DND-41 (cell line): ENCODE results near the gene MYCBPAP.

Experiments used
- ATAC-seq: fragments of 200-7000 bp; cut with Tn5 transposase; 3 replicates; pipeline ENCODE4 v1.9.1; 2021; ENCODE audit warnings: low read depth; ENCODE audit not compliant: insufficient read depth
- DNase-seq: peaks from one replicate; pipeline ENCODE4 v3.0.0-alpha.2; 2020
- H2AFZ ChIP-seq: 2 replicates; pipeline ENCODE4 v1.6.0; 2012; ENCODE audit warnings: low read depth, low read length
- H3K27ac ChIP-seq: 2 replicates; pipeline ENCODE4 v1.5.1; 2012; ENCODE audit warnings: low read length, inconsistent platforms
- H3K27me3 ChIP-seq: fragments of 200-600 bp; sonication (generic); 2 replicates; pipeline ENCODE4 v1.6.0; 2012; ENCODE audit warnings: low read length, mild to moderate bottlenecking, inconsistent platforms; ENCODE audit not compliant: insufficient read depth, poor library complexity
- H3K36me3 ChIP-seq: 2 replicates; pipeline ENCODE4 v1.5.1; 2012; ENCODE audit warnings: low read length, inconsistent platforms; ENCODE audit not compliant: insufficient read depth
- H3K4me1 ChIP-seq: 2 replicates; pipeline ENCODE4 v1.5.1; 2012; ENCODE audit warnings: mild to moderate bottlenecking, low read length; ENCODE audit not compliant: insufficient read depth
- H3K4me2 ChIP-seq: 2 replicates; pipeline ENCODE4 v1.6.0; 2012; ENCODE audit warnings: mild to moderate bottlenecking, moderate library complexity, low read length, inconsistent platforms; ENCODE audit not compliant: insufficient read depth
- H3K4me3 ChIP-seq, 2 experiments: fragments of 200-600 bp in 1 of 2; shearing (Covaris generic) in 1 of 2; 2 replicates each; pipeline ENCODE4 v1.5.1; 2012 to 2016; ENCODE audit warnings: inconsistent platforms in 2 of 2, low read length in 2 of 2, mild to moderate bottlenecking in 2 of 2, low read depth in 1 of 2, moderate library complexity in 1 of 2
- H3K79me2 ChIP-seq: 2 replicates; pipeline ENCODE4 v1.6.0; 2012; ENCODE audit warnings: low read length, inconsistent platforms; ENCODE audit not compliant: insufficient read depth
- H3K9ac ChIP-seq: 2 replicates; pipeline ENCODE4 v1.6.0; 2012; ENCODE audit warnings: low read depth, mild to moderate bottlenecking, inconsistent platforms, low read length, moderate library complexity
- H3K9me3 ChIP-seq: 2 replicates; pipeline ENCODE4 v1.5.1; 2012; ENCODE audit warnings: low read length, moderate library complexity, mild to moderate bottlenecking, inconsistent platforms; ENCODE audit not compliant: insufficient read depth, severe bottlenecking
- H4K20me1 ChIP-seq: 2 replicates; pipeline ENCODE4 v1.6.0; 2012; ENCODE audit warnings: low read length; ENCODE audit not compliant: insufficient read depth
- EZH2 ChIP-seq: IDR thresholded peaks from 3 replicates; pipeline ENCODE4 v1.6.1; 2012; ENCODE audit warnings: borderline replicate concordance, low read depth, mild to moderate bottlenecking, moderate library complexity, low read length, inconsistent platforms; ENCODE audit not compliant: severe bottlenecking
- TF ChIP-seq, protein P1 (sequence below): IDR thresholded peaks from 2 replicates; pipeline ENCODE4 v1.5.1; 2012; ENCODE audit warnings: borderline replicate concordance, low read length, moderate library complexity, mild to moderate bottlenecking; ENCODE audit not compliant: poor library complexity, severe bottlenecking; ENCODE audit errors: extremely low read depth

MYCBPAP gene

DNA sequence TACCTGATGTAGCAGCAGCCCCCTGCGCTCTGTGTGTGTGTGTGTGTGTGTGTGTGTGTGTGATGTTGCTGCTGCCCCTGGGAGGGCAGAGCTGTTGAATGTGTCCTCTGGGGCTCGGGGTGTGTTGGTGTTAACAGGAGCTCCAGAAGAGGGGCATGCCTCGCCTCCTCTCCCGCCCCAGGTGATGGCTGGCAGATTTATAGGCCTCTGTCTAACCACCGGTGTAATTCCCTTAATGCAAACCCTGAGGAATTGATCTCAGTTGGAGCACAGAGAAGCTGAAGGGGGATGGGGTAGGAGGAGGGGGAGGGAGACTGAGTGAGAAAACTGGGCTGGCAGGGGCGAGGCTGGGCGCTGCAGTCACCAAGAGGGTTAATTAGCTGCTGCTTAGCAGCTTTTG, 62.3 kb downstream of the MYCBPAP start:
- H3K4me3 ChIP-seq: no peak overlapping the region
- H3K79me2 ChIP-seq: no peaks in the 10 kb centered on the region
- H3K9ac ChIP-seq: no peak overlapping the region
- DNase-seq (no peak), ATAC-seq (no peak)
- no peak overlapping the region for H3K4me2 ChIP-seq
- TF ChIP-seq, protein P1, sequence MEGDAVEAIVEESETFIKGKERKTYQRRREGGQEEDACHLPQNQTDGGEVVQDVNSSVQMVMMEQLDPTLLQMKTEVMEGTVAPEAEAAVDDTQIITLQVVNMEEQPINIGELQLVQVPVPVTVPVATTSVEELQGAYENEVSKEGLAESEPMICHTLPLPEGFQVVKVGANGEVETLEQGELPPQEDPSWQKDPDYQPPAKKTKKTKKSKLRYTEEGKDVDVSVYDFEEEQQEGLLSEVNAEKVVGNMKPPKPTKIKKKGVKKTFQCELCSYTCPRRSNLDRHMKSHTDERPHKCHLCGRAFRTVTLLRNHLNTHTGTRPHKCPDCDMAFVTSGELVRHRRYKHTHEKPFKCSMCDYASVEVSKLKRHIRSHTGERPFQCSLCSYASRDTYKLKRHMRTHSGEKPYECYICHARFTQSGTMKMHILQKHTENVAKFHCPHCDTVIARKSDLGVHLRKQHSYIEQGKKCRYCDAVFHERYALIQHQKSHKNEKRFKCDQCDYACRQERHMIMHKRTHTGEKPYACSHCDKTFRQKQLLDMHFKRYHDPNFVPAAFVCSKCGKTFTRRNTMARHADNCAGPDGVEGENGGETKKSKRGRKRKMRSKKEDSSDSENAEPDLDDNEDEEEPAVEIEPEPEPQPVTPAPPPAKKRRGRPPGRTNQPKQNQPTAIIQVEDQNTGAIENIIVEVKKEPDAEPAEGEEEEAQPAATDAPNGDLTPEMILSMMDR: no peak
- TF ChIP-seq EZH2: no peak
- no peak overlapping the region for H2AFZ ChIP-seq
- no peaks in the 10 kb centered on the region for H3K4me1 ChIP-seq
- peaks cover 4% of the 10 kb centered on the region; the same call in 1 of the 2 replicates for H4K20me1 ChIP-seq
- peaks cover 8% of the 10 kb centered on the region for H3K27me3 ChIP-seq
- H3K27ac ChIP-seq: no peak overlapping the region
- no peaks in the 10 kb centered on the region for H3K36me3 ChIP-seq
- no peaks in the 10 kb centered on the region for H3K9me3 ChIP-seq

DNA sequence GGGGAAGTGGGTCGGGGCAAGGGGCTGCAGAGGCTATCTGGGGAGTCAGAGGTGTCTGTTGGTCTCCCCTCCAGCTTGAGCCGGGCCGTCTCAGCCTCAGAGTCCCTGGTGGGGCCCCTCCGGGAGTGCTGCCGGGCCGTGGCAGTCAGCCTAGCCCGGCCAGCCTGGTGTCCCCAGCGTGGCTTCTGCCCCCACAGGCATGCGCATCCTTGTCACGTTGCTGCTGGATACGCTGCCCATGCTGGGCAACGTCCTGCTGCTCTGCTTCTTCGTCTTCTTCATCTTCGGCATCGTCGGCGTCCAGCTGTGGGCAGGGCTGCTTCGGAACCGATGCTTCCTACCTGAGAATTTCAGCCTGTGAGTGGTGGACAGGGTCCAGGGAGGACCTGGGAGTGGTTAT, 63.4 kb downstream of the MYCBPAP start:
- no peak for DNase-seq
- no peaks in the 10 kb centered on the region for H3K4me1 ChIP-seq
- H2AFZ ChIP-seq: no peak overlapping the region
- H3K4me2 ChIP-seq: no peak overlapping the region
- peaks cover 8% of the 10 kb centered on the region for H3K27me3 ChIP-seq
- H3K79me2 ChIP-seq: no peaks in the 10 kb centered on the region
- TF ChIP-seq, protein P1: no peak
- no peak for TF ChIP-seq EZH2
- H3K9me3 ChIP-seq: no peaks in the 10 kb centered on the region
- ATAC-seq: no peak
- H3K36me3 ChIP-seq: no peaks in the 10 kb centered on the region
- no peak overlapping the region for H3K9ac ChIP-seq
- H3K4me3 ChIP-seq: no peak overlapping the region
- no peak overlapping the region for H3K27ac ChIP-seq
- 0 out of 2 replicates have a peak, but pooled peaks cover 4% of the 10 kb centered on the region for H4K20me1 ChIP-seq

DNA sequence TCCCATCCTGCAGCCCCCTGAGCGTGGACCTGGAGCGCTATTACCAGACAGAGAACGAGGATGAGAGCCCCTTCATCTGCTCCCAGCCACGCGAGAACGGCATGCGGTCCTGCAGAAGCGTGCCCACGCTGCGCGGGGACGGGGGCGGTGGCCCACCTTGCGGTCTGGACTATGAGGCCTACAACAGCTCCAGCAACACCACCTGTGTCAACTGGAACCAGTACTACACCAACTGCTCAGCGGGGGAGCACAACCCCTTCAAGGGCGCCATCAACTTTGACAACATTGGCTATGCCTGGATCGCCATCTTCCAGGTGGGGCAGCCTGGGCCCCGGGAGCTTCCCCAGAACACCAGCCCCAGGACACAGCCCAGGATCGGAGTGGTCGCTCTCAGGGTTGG, 64.3 kb downstream of the MYCBPAP start:
- Histone ChIP-seq H2AFZ (no peak overlapping the region), H3K4me2 (no peak overlapping the region), H3K4me1 (no peaks in the 10 kb centered on the region), H3K27me3 (peaks cover 3% of the 10 kb centered on the region), H3K9ac (no peak overlapping the region), H3K36me3 (no peaks in the 10 kb centered on the region), H4K20me1 (0 out of 2 replicates have a peak, but pooled peaks cover 4% of the 10 kb centered on the region), H3K9me3 (no peaks in the 10 kb centered on the region), H3K4me3 (no peak overlapping the region), H3K27ac (no peak overlapping the region), H3K79me2 (no peaks in the 10 kb centered on the region)
- DNase-seq (no peak), ATAC-seq (no peak)
- TF ChIP-seq EZH2: no peak
- TF ChIP-seq, protein P1: no peak
